Dedifferentiated amniotic fluid mesenchymal stem cell (primary cell): Measurements from ENCODE around the gene ATP6V1G2.
"Not testable (repeated sequence)": the region's sequence is repeated elsewhere in the genome, so short reads cannot be mapped to it uniquely, and the experiment has no call there.

Source experiments
- DNase-seq: peaks from one replicate; pipeline ENCODE4 v3.0.0-alpha.2; 2016; ENCODE audit errors: extremely low spot score

Gene ATP6V1G2

DNA sequence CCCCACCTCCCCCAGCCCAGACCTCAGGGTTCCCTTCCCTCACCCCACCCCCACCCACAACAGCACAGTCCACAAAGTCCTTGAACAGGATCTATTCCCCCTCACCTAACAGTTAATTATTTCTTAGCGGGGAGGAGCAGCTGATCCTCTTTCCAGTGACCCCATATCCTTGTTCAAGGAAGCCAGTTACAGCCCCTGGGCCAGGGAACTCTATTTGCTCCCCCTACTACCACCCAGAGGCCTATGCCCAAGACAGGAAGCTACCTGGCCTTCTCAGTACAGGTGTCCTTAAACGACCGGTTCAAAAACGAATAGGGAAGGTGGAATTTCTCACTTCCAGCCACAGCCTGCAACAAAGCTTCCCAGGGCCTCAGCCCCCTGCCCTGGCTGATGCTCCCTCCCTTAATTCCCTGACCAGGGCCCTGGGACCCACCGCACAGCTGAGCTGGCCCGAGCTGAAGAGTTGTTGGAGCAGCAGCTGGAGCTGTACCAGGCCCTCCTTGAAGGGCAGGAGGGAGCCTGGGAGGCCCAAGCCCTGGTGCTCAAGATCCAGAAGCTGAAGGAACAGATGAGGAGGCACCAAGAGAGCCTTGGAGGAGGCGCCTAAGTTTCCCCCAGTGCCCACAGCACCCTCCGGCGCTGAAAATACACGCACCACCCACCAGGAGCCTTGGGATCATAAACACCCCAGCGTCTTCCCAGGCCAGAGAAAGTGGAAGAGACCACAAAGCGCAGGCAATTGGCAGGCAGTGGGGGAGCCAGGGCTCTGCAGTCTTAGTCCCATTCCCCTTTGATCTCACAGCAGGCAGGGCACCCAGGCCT lies 16.9 kb downstream of the ATP6V1G2 start:
- no peak for DNase-seq

DNA sequence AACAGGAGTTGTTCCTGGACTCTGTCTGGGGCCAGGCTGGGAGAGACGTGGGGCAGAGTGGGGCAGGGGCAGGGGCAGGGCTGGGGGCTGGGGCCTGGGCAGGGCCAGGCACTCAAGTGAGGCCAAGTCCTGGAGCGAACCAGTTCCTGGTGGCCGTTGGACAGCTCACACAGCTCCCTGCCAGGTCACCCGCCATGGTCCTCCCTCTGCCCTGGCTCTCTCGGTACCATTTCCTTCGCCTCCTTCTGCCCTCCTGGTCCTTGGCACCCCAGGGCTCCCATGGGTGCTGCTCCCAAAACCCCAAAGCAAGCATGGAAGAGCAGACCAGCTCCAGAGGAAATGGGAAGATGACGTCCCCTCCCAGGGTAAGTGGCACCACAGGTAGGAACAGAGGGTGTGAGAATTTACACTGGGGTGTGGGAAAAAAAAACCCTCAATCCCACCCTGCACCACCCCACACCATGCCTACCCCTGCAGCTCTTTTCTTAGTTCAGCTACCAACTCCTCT lies 17.5 kb downstream of the ATP6V1G2 start, which contains the start of gene MCCD1:
Gene MCCD1, plus strand, starts transcription at position 142 of the 508 bp plus-strand sequence. Its CDS starts 53 bp downstream, at position 195.
- no peak for DNase-seq

DNA sequence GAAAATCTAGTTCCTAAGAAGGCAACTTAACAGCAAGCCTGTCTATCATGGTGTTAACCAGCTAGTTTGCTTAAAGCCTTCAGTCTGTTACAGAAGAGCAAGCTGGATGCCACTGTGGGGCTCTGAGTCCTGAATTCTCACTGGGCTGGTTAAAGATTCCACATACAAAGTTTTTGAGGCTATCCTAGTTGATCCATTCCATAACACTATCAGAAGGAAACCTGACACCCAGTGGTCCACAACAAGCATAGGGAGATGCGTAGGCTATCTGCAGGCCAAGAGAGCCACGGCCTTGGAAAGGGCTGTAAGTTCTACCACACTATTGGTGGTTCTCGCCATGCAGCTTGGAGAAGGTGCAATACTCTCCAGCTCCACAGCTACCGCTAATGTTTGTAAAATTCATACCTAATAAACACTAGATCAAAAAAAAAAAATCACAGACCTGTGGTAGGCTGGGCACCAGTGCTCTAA lies 18.1 kb downstream of the ATP6V1G2 start:
- no peak for DNase-seq

DNA sequence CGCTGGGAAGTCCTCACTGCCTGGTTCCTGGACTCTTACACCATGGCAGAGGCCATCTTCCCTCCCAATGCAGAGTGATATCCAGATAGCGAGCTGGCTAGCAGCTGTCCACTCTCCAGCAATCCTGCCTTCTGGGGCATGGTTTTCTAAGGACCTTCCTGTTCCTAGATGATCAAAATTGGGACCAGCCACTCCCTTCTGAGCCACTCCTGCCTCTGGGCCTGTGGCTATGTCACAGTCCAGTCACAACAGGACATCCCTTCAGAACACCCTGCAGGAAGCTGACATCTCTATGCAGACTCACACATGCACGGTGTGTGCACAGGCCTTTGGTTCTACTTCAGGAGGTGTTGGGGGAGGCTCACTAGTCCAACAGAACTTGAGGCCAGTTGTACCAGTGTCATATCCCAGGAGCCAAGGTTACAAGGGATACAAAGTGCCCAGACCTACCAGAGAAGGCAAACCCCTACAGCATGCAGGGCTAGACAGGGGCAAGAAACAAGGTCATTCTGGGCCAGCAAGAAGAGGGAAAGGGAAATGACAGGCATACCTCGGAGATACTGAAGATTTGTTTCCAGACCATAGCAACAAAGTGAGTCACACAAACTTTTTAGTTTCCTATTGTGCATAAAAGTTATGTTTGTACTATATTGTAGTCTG lies 20.3 kb downstream of the ATP6V1G2 start:
- no peak for DNase-seq

DNA sequence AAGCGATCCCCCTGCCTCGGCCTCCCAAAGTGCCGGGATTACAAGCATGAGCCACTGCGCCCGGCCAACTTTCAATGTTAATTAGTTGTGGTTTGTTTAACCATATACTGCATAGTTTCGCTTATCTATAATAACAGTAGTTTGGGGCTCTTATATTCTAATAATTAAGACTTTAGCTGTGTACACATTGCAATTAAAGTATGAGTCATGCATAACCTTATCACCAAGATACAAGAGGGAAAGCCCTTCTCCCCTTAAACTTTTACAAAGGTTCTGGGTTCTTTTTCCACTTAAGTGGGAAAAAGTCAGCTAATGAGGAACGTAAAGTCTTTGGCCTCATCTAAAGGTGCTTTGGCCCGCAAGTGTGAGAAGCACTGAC lies 20.9 kb downstream of the ATP6V1G2 start:
- DNase-seq = no peak

DNA sequence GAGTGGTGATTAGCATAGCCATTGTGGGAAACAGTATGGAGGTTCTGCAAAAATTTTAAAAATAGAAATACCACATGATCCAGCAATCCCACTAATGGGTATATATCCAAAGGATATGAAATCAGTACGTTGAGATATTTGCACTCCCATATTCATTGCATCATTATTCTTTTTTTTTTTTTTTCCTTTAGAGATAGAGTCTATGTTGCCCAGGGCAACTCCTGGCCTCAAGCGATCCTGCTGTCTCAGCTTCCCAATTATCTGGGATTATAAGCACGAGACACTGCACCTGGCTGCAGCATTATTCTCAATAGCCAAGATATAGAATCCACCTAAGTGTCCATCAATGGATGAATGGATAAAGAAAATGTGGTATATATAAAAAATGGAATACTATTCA lies 24.6 kb downstream of the ATP6V1G2 start:
- no peak for DNase-seq

DNA sequence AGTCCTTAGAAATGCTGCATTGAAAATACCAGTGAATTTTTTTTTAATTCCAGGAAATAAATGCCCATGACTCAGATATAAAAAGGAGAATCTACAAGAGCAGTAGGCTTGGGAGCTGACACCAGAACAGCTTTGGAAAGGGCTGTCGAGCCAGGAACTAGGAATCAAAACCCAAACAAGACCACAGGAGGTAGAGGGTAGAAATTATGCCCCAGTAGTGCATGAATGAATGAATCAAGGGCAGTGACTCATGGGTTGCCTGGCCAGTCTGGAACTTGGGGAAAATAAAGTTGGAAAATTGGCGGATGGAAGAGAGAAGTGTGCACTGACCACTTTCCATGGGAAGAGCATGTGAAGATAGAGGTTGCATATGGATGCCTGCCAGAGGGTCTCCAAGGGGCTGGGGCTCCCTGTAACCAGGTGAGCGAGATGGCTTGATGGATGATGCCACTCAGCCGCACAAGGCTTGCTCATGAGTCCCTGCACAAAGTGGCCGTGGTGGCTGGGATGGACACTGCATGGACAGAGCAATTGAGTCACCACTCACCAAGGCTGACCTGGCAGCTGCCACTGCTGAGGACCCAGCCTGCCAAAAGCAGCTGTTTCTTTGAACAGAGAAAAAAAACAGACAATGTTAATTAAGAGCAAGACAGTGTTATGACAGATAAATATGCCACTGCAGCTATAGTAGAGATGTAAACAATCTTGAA lies 32.8 kb downstream of the ATP6V1G2 start:
- DNase-seq = no peak

DNA sequence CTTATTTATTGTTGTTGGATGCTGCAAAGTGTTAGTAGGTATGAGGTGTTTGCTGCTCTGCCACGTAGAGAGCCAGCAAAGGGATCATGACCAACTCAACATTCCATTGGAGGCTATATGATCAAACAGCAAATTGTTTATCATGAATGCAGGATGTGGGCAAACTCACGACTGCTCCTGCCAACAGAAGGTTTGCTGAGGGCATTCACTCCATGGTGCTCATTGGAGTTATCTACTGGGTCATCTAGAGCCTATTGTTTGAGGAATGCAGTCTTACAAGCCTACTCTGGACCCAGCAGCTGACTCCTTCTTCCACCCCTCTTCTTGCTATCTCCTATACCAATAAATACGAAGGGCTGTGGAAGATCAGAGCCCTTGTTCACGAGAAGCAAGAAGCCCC lies 36.4 kb downstream of the ATP6V1G2 start:
- DNase-seq = no peak

DNA sequence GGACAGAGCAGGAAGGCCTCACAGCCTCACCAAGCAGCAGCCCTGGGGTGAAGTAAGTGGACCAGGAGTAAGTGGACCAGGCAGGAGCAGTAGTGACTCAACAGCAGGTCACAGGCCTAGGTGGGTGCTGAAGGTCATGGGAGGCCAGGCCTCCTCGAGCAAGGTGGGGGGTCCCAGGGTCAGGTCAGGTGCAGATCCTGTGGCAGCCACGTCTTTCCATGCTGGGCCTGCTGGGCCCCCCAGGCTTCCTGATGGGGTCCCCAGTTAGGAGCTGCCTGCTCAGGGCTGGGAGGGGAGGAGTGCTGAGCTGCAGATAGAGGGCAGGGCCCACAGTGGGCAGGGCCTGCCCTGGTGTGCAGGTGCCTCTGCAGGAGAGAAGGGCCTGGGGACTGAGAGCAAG lies 37.4 kb downstream of the ATP6V1G2 start:
- DNase-seq = not testable (repeated sequence)

DNA sequence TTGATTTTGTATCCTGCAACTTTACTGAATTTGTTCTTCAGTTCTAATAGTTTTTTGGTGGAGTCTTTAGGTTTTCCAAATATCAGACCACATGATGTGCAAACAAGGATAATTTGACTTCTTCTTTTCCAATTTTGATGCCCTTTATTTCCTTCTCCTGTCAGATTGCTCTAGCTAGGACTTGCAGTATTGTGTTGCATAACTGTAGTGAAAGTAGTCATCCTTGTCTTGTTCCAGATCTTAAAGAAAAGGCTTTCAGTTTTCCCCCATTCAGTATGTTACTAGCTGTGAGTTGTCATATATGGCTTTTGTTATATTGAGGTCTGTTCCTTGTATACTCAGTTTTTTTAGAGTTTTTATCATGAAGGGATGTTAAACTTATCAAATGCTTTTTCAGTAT lies 43.8 kb downstream of the ATP6V1G2 start:
- no peak for DNase-seq

DNA sequence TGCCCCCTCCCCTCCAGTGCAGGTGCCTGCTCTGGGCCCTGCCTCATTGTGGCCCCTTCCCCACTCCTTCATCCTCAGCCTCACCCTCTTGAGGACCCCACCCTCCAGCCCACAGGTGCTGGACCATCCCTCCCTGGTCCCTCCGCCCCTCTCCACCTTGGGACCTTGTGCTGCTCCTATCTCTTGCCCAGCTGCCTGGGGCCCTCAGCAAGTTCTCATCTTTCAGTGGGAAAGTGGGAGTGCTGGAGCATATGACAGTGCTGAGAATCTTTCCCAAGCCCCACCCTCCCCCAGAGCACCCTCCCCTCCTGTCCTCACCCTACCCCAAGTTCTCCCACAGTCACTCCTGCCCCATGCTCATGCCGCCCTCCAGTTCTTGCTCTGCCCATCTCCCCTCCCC lies 46.8 kb downstream of the ATP6V1G2 start:
- DNase-seq = not testable (repeated sequence)

DNA sequence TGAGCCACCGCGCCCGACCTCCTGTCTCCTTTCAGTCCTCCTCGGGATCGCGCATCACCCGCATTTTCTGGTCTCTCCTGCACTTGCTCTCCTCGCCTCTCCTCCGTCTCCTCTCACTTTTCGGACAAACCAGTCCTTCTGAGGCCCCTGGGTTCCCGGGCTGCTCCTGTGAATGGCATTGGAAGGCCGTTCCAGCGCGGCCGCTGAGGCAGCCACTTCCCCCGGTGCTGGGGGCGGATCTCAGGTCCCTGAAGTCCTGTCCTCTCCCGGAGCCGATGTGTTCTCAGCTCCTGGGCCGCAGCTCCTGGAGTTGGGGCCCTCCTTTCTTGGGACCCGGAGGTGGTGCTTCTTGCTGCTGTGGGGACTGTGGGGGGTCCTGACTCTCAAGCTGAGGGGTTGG lies 47.7 kb downstream of the ATP6V1G2 start:
- no peak for DNase-seq

DNA sequence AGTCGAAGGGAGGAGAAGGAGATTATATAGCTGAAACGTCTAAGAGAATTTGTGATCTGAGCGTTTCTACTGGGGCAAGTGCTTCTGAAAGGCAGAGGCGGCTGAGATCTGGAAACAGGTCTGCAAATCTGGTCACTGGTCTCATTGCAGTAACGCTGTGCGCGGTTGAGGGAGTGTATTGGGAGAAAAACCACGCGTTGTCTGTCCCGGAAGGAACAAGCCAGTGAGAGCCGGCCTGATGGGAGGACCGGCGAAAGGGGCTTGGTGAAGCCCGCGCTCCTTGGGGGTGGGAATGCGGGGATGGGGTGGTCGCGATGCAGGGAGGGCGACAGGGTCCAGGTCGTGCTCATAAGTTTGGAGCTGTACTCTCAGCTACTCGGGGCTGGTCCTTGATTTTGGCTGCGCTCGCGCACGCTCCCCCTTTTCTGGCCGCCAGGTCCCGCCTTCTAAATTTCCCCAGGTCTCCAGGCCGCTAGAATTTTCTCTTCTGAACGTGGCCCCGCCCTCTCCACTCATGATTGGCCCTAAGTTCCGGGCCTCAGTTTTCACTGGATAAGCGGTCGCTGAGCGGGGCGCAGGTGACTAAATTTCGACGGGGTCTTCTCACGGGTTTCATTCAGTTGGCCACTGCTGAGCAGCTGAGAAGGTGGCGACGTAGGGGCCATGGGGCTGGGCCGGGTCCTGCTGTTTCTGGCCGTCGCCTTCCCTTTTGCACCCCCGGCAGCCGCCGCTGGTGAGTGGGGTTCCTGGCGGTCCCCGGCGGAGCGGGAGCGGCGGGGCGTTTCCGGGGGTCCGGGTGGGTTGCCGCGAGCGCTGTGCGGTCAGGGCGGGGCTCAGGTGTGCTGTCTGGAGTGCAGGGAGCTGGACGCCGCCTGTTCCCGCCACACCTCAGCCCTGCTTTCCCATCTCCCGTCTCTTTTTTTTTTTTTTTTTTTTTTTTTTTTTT lies 48.6 kb downstream of the ATP6V1G2 start, which contains the start of gene MICB:
Gene MICB, plus strand, starts transcription at position 615 of the 946 bp plus-strand sequence. Its CDS starts 49 bp downstream, at position 664.
- DNase-seq = peak; percentile 49

DNA sequence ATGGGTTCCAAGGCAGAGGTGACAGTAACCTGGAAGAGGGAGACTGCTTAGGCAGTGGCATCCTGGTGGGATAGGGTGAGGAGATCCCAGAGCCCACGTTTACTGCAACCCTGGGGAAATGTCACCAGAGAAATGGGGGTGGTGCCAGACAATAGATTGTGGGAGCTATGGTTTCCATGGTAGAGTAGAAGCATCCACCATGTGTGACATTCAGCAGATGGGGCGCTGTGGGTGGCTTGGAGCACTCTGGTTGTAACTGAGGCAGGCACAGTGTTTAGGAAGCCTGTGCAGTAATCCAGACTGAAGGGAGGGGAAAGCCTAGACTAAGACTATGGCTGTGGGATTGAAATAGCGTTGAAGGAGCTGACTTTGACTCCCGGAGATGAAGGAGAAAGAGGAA lies 49.6 kb downstream of the ATP6V1G2 start:
- DNase-seq = not testable (repeated sequence)

DNA sequence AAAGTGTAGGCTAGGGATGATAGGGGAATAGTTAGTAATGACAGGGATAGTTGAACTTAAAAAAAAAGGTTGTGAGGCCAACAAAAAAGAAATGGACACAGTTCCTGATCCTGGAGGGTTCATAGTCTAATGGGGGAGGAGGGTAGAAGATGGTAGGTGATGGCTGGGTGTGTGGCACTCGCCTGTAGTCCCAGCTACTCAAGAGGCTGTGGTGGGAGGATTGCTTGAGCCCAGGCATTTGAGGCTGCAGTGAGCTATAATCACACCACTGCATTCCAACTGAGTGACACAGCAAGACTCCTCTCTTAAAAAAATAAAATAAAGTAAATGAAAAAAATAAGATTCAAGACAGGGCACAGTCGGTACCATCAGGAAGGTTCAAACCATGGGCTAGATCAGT lies 50.8 kb downstream of the ATP6V1G2 start:
- DNase-seq = peak; percentile 27
